HG03460 (cell line): ENCODE results near the gene UBE2L6.

ENCODE experiments used
- ATAC-seq: cut with Tn5 transposase; IDR thresholded peaks from one replicate; pipeline ENCODE4 v1.9.1; 2021; ENCODE audit not compliant: unreplicated experiment

Gene UBE2L6

GRCh38 chr11:57501953-57502352, 65.5 kb downstream of the UBE2L6 start:
- no peak for ATAC-seq
